GM12865 (cell line): ENCODE measurements around the gene PLEKHB2.
A peak's percentile ranks its signal among the peaks of the same experiment; 100 is the strongest.

Experiments used
- DNase-seq: peaks from one replicate; pipeline ENCODE4 v3.0.0; 2010; ENCODE audit warnings: low read depth
- H3K4me3 ChIP-seq: 2 replicates; pipeline ENCODE4 v1.5.1; 2011; ENCODE audit warnings: mild to moderate bottlenecking, low read depth, low read length, control low read depth
- CTCF ChIP-seq: IDR thresholded peaks from 2 replicates; pipeline ENCODE4 v1.5.1; 2011; ENCODE audit warnings: low read length, control low read depth, low read depth, inconsistent platforms; ENCODE audit not compliant: insufficient read depth; ENCODE audit errors: missing control alignments

PLEKHB2 gene

DNA sequence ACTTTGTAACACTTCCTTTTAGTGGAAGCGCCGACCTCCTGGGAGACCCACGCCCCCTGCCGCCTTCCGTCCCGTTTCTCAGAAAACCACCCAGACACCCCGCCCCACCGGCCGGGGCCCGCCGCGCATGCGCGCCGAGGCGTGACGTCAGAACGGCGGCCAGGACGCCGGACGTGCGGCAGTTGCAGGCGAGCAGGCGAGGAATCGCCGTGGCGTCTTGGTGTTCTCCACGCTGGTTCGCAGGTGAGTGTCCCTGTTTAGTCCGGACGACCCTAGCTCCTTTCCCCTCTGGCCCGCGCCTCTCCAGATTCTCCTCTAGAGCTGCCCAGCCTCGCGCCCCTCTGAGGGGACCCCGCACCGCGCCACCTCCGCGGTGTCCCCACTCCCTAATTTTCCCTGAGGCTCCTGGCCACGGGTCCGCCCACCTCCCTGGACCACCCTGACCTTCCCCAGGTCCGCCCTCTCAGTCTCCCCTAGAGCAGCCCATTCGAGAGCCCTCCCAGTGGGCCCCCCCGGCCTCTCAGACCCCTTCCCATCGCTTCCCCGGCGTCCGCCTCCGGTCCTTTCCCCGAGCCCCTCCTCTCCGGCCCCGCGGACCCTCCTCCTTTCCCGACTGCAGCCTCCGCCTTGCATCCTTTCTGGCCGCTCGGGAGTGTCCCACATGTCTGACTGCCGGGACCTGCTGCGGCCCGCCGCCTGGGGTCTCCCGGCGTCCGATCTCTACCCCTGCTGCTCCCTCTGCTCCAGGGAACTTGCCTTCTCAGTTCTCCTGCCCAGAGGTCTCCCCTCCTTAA lies at the start of gene PLEKHB2:
Gene PLEKHB2 (plus strand): TSS at position 181 of the 794 bp plus-strand sequence. CDS start 15,606 bp downstream, outside the sequence.
- TF ChIP-seq CTCF = peak; percentile 8
- peak within 1 kb of the TSS; percentile 97 for H3K4me3 ChIP-seq
- peak; percentile 95 for DNase-seq

DNA sequence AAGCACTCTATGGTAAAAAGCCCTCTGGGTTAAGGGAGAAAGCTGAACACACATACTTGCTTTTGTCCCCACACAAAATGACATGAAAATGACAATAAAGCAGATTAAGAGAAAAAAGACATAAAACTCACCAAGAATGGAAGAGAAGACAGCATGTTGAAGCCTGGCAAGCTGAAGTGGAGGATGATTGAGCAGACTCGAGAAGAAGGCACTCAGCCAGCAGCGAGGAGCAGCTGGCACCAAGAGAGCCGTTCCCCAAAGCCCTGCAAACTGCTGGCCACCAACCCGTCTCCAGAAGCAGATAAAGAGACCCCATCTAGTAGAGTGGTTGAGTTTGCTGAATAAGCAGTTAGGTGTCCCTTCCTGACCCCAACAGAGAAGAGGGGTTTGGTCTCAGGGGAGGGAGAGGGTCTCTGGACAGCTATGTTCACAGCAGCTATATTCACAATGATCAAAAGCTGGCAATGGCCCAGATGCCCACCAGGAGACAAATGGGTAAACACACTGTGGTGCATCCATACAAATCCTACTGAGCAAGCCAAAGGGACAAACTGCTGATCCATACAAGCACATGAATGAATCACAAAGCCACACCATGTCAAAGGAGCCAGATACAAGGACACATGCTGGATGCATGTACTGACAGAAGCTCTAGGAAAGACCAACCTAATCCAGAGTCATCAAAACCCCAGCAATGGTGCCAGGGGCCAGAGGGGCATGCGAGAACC lies 48.8 kb upstream of the PLEKHB2 start:
- no peak for TF ChIP-seq CTCF
- H3K4me3 ChIP-seq = no peak overlapping the region
- no peak for DNase-seq

DNA sequence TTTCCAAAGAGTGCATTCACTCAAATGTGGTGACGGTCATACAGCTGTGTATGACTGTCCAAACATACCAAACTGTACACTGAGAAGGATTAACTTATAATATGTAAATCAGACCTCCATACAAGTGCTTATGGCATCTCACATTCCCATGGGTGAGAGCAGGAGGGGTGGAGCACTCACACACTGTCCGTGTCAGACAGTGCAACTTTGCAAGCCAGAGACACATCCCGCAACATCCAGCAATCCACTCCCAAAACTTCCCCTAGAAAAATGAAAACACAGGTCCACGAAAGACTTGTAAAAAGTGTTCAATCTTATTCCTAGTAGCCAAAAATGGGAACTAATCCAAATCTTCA lies 48.2 kb upstream of the PLEKHB2 start:
- no peak for TF ChIP-seq CTCF
- no peak overlapping the region for H3K4me3 ChIP-seq
- DNase-seq = no peak

DNA sequence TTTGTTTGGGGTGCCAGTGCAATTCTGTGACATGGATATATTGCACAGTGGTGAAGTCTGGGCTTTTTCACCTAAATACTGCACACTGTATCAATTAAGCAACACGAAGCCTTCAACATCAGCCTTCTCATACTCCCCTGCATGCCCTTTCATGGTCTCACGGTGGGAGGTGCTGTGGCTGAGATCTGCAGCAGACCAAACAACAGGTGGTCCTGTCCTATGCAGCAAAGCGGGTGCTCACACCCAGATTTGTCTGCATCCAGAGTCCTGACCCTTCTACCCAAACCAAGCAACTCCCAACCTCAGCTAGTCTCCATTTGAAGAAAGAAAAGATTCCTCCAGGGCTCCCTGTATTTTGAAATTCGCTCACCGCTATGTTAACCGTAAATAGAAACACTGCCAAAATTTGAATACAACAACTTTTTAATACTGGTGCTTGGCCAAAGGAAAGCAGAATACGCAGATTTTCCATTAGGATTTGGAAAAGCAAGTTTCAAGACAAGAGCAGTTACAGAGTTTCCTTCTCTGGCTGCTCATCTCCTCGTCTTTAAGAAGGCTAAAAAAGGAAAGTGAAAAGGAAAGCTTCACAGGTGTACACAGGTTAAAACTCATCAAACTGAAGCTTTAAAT lies 46.8 kb upstream of the PLEKHB2 start:
- TF ChIP-seq CTCF = no peak
- no peak overlapping the region for H3K4me3 ChIP-seq

DNA sequence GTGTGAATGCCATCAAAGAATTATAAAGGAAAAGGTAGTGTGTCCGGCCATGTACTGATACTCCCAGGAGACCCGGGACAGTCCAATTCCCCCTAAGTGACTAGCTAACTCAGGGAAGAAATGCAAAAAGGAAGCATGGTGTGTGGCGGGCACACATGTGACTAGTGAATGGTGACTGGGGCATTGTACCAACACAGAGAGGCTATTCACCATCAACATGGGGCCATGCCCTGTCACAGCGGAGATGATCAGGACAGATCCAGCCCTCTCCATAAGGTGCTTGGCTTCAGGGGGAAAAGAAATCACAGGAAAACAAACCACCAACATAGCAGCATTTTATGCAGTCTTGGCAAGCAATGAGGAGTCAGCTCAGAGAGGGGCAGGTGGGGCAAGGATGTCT lies 46.2 kb upstream of the PLEKHB2 start:
- TF ChIP-seq CTCF = no peak
- DNase-seq = no peak
- H3K4me3 ChIP-seq = no peak overlapping the region

More for the DNA sequence above, 46.8 kb upstream of the PLEKHB2 start:
- no peak for DNase-seq

DNA sequence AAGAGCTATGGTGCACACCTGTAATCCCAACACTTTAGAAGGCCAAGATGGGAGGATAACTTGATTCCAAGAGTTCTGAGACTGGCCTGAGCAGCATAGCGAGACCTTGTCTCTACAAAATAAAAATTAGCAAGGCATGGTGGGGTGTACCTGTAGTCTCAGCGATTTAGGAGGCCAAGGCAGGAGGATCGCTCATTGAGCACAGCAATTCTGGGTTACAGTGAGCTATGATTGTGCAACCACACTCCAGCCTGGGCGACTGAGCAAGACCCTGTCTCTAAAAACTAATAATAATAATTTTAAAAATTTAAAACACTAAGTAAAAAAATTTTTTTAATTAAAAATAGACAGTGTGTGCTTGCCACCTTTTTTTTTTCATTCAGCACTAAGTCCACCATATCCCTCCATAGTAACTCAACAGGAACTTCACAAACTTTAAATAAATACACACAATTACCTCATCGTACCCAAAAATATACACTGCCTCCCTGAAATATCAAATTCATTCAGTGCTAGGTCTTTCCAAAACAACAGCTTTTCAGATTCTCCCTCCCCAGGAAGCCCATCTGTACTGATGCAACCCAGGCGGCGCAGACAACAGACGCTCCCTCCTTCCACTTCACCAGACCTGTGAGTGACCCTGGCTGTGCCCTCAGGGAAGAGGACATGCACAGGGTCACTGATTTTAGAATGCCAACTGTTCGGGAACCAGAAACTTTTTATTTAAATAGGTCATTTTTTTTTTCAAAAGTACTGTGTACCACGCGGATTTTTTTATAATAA lies 41.4 kb upstream of the PLEKHB2 start:
- DNase-seq = no peak
- H3K4me3 ChIP-seq = no peak overlapping the region
- no peak for TF ChIP-seq CTCF
